ENCODE measurements around the gene DAP. TPM values are rescaled to one million over a fixed set of nuclear protein-coding genes. Genes with fewer than 3 reads are reported as not detected.
"Not testable (repeated sequence)": the region's sequence is repeated elsewhere in the genome, so short reads cannot be mapped to it uniquely, and the experiment has no call there.

DAP gene
- polyA plus RNA-seq, 3 donors: 60.9 to 69.0 (median 62.3) TPM

- peaks cover 3% of the 10 kb centered on the region for H4K20me1 ChIP-seq (ENCODE audit: insufficient read depth, low read length)
- H3K9me3 ChIP-seq (replicated peaks in 1 of 2; ENCODE audit: control insufficient read depth in 1 of 2, insufficient read depth in 1 of 2, low read length in 2 of 2): no peaks in the 10 kb centered on the region
- Mint-ChIP-seq H3K36me3 (peaks cover 57 to 68% of the 10 kb centered on the region in 2 donors), H3K9me3 (no peaks in the 10 kb centered on the region), H3K4me1 (peaks cover 23% of the 10 kb centered on the region), H3K27ac (no peak overlapping the region), H3K27me3 (ENCODE audit: low read depth in 3 of 3) (no peaks in the 10 kb centered on the region), H3K4me3 (no peak overlapping the region)
- WGBS (ENCODE audit: insufficient coverage): no CpG with 5 or more reads among the region's 1 CpG
- H3K36me3 ChIP-seq (replicated peaks in 1 of 2; ENCODE audit: control insufficient read depth in 1 of 2, insufficient read depth in 2 of 2, low read length in 2 of 2): peaks cover 12 to 68% of the 10 kb centered on the region in 2 donors
- intact Hi-C loops (cut with micrococcal nuclease): no loop called here
- H3K79me2 ChIP-seq (ENCODE audit: insufficient read depth, low read length): peaks cover 55% of the 10 kb centered on the region
- no peak for TF ChIP-seq CTCF (IDR thresholded peaks at IDR 0.05)
- no peak overlapping the region for H3K27ac ChIP-seq (ENCODE audit: low read depth in 1 of 2, low read length in 2 of 2)
- H3K4me1 ChIP-seq (ENCODE audit: control insufficient read depth in 1 of 2, insufficient read depth in 2 of 2, low read length in 2 of 2): peaks cover 8 to 10% of the 10 kb centered on the region in 2 donors
- H2AFZ ChIP-seq (ENCODE audit: insufficient read depth, low read depth, low read length, poor library complexity, severe bottlenecking): no peak overlapping the region
- H3K4me3 ChIP-seq (replicated peaks in 1 of 3; ENCODE audit: low read depth in 2 of 3, low read length in 3 of 3): no peak overlapping the region
- H3K4me2 ChIP-seq (replicated peaks; ENCODE audit: extremely low read depth, low read length, poor library complexity, severe bottlenecking): no peak overlapping the region
- H3K9ac ChIP-seq (ENCODE audit: insufficient read depth, low read length, poor library complexity, severe bottlenecking): no peak overlapping the region
- no peaks in the 10 kb centered on the region for H3K27me3 ChIP-seq (ENCODE audit: control insufficient read depth in 2 of 2, insufficient read depth in 2 of 2, low read length in 2 of 2)
- no peak for DNase-seq
Observed at GRCh38 chr5:10723514-10723913, 37.5 kb downstream of the DAP start.

- WGBS (ENCODE audit: insufficient coverage): 95% methylated on average over 4 of the region's 4 CpGs
- H3K4me2 ChIP-seq (replicated peaks; ENCODE audit: extremely low read depth, low read length, poor library complexity, severe bottlenecking); H3K9me3 Mint-ChIP-seq; H3K4me3 ChIP-seq (replicated peaks in 1 of 3; ENCODE audit: low read depth in 2 of 3, low read length in 3 of 3); DNase-seq; H2AFZ ChIP-seq (ENCODE audit: insufficient read depth, low read depth, low read length, poor library complexity, severe bottlenecking); H3K4me1 ChIP-seq (ENCODE audit: control insufficient read depth in 1 of 2, insufficient read depth in 2 of 2, low read length in 2 of 2); H3K4me3 Mint-ChIP-seq; intact Hi-C loops (cut with micrococcal nuclease); H3K27me3 ChIP-seq (ENCODE audit: control insufficient read depth in 2 of 2, insufficient read depth in 2 of 2, low read length in 2 of 2); H3K27ac ChIP-seq (ENCODE audit: low read depth in 1 of 2, low read length in 2 of 2); H3K9me3 ChIP-seq (replicated peaks in 1 of 2; ENCODE audit: control insufficient read depth in 1 of 2, insufficient read depth in 1 of 2, low read length in 2 of 2); H3K9ac ChIP-seq (ENCODE audit: insufficient read depth, low read length, poor library complexity, severe bottlenecking); H3K27me3 Mint-ChIP-seq (ENCODE audit: low read depth in 3 of 3): not testable (repeated sequence)
- H3K27ac Mint-ChIP-seq: peak overlapping the region in 2 of 7 donors; percentile 25 to 63
- H3K4me1 Mint-ChIP-seq: peaks cover 11% of the 10 kb centered on the region
- Histone ChIP-seq H3K79me2 (ENCODE audit: insufficient read depth, low read length) (peaks cover 41% of the 10 kb centered on the region), H3K36me3 (replicated peaks in 1 of 2; ENCODE audit: control insufficient read depth in 1 of 2, insufficient read depth in 2 of 2, low read length in 2 of 2) (peaks cover 13 to 73% of the 10 kb centered on the region in 2 donors), H4K20me1 (ENCODE audit: insufficient read depth, low read length) (peaks cover 19% of the 10 kb centered on the region)
- peaks cover 47 to 58% of the 10 kb centered on the region in 2 donors for H3K36me3 Mint-ChIP-seq
Observed at GRCh38 chr5:10720766-10721165, 40.3 kb downstream of the DAP start.
